Keratinocyte (primary cell): ENCODE measurements around the gene EBF3. TPM values are rescaled to one million over a fixed set of nuclear protein-coding genes. Genes with fewer than 3 reads are reported as not detected.

Source experiments
- DNase-seq: peaks from one replicate; pipeline ENCODE4 v3.0.0-alpha.2; 2011; ENCODE audit warnings: low read depth, missing footprints, low spot score
- FAIRE-seq: peaks from 2 replicates; lab custom pipeline; 2011; peaks lifted over from hg19 to GRCh38; lab: Jason Lieb, UNC
- H2AFZ ChIP-seq: 2 replicates; pipeline ENCODE4 v1.6.0; 2012; ENCODE audit warnings: low read length, control low read depth, inconsistent platforms; ENCODE audit not compliant: control insufficient read depth
- H3K27ac ChIP-seq: 2 replicates; pipeline ENCODE4 v1.5.1; 2011; ENCODE audit warnings: low read length; ENCODE audit not compliant: control insufficient read depth, insufficient read depth
- H3K27me3 ChIP-seq: 3 replicates; pipeline ENCODE4 v1.6.0; 2011; ENCODE audit warnings: low read length; ENCODE audit not compliant: control insufficient read depth, insufficient read depth; ENCODE audit errors: extremely low read depth
- H3K36me3 ChIP-seq, 2 experiments: 2 replicates in 1 of 2; 3 replicates in 1 of 2; pipeline ENCODE4 v1.5.1; 2011; ENCODE audit warnings: low read length in 2 of 2, mild to moderate bottlenecking in 1 of 2; ENCODE audit not compliant: control insufficient read depth in 2 of 2, insufficient read depth in 2 of 2; ENCODE audit errors: extremely low read depth in 1 of 2
- H3K4me1 ChIP-seq: 3 replicates; pipeline ENCODE4 v1.5.1; 2011; ENCODE audit warnings: low read length; ENCODE audit not compliant: control insufficient read depth, insufficient read depth; ENCODE audit errors: extremely low read depth
- H3K4me2 ChIP-seq: 3 replicates; pipeline ENCODE4 v1.6.0; 2011; ENCODE audit warnings: low read depth, low read length; ENCODE audit not compliant: control insufficient read depth, insufficient read depth; ENCODE audit errors: extremely low read depth
- H3K4me3 ChIP-seq, 3 experiments: fragments of 200-600 bp in 1 of 3; sonication (generic) in 1 of 3; 2 replicates in 2 of 3; 3 replicates in 1 of 3; pipeline ENCODE4 v1.5.1; 2011 to 2016; ENCODE audit warnings: low read length in 3 of 3, mild to moderate bottlenecking in 3 of 3, control low read depth in 2 of 3, inconsistent platforms in 1 of 3, low read depth in 1 of 3, mixed read lengths in 1 of 3, mixed run types in 1 of 3, moderate library complexity in 1 of 3; ENCODE audit not compliant: control insufficient read depth in 2 of 3, insufficient read depth in 2 of 3; ENCODE audit errors: extremely low read depth in 1 of 3
- H3K79me2 ChIP-seq: 2 replicates; pipeline ENCODE4 v1.6.0; 2012; ENCODE audit warnings: low read length; ENCODE audit not compliant: control insufficient read depth, insufficient read depth
- H3K9ac ChIP-seq: 3 replicates; pipeline ENCODE4 v1.6.0; 2011; ENCODE audit warnings: low read length; ENCODE audit not compliant: control insufficient read depth, insufficient read depth; ENCODE audit errors: extremely low read depth
- H3K9me1 ChIP-seq: 3 replicates; pipeline ENCODE4 v1.6.0; 2011; ENCODE audit warnings: low read length; ENCODE audit not compliant: control insufficient read depth, insufficient read depth; ENCODE audit errors: extremely low read depth
- H3K9me3 ChIP-seq: 2 replicates; pipeline ENCODE4 v1.5.1; 2012; ENCODE audit warnings: low read depth, low read length; ENCODE audit not compliant: control insufficient read depth
- H4K20me1 ChIP-seq: 3 replicates; pipeline ENCODE4 v1.6.0; 2011; ENCODE audit warnings: low read length; ENCODE audit not compliant: control insufficient read depth, insufficient read depth; ENCODE audit errors: extremely low read depth
- EZH2 ChIP-seq: IDR thresholded peaks from one replicate; pipeline ENCODE4 v1.6.1; 2012; ENCODE audit warnings: inconsistent platforms, mild to moderate bottlenecking, low read length, moderate library complexity
- dilution Hi-C: fragments of 300-500 bp; cut with MboI; formaldehyde crosslinking; loops from one replicate; pipeline ENCODE4 v1.7.0; 2020; ENCODE audit warnings: low sequenced_read_pairs; ENCODE audit not compliant: extremely low pct_ligation_motif_present
- polyA plus RNA-seq, 5 experiments: library from polyadenylated mRNA; depleted of rRNA in 3 of 5; stranded (reverse) in 3 of 5; stranded (forward) in 1 of 5; unstranded in 1 of 5; fragments of >200 nt; gene quantifications; 1 replicate in 1 of 5; 2 replicates in 3 of 5; 3 replicates in 1 of 5; pipeline versions ENCODE4 v1.2.1 to v1.2.3, GENCODE V29; 2011 to 2012; ENCODE audit warnings: missing spikeins in 2 of 5, low read depth in 1 of 5, low replicate concordance in 1 of 5
- TF ChIP-seq, protein P1 (sequence below), 3 experiments: IDR thresholded peaks in 1 of 3; conservative IDR thresholded peaks in 1 of 3; optimal IDR thresholded peaks in 1 of 3; 2 replicates in 2 of 3; 3 replicates in 1 of 3; pipeline versions ENCODE3 to v1.5.1; 2011; ENCODE audit warnings: low read length in 3 of 3, mild to moderate bottlenecking in 3 of 3, moderate library complexity in 2 of 3, control low read depth in 1 of 3, inconsistent platforms in 1 of 3; ENCODE audit not compliant: insufficient read depth in 2 of 3; ENCODE audit errors: extremely low read depth in 1 of 3

EBF3 gene
- polyA plus RNA-seq, 1 donor (not counting 4 experiments of a cell fraction or from before 2014, with no cell fraction given) = not detected

GRCh38 chr10:129908406-129908805 is 55.7 kb downstream of the EBF3 start:
- H3K36me3 ChIP-seq = no peaks in the 10 kb centered on the region
- TF ChIP-seq, protein P1, sequence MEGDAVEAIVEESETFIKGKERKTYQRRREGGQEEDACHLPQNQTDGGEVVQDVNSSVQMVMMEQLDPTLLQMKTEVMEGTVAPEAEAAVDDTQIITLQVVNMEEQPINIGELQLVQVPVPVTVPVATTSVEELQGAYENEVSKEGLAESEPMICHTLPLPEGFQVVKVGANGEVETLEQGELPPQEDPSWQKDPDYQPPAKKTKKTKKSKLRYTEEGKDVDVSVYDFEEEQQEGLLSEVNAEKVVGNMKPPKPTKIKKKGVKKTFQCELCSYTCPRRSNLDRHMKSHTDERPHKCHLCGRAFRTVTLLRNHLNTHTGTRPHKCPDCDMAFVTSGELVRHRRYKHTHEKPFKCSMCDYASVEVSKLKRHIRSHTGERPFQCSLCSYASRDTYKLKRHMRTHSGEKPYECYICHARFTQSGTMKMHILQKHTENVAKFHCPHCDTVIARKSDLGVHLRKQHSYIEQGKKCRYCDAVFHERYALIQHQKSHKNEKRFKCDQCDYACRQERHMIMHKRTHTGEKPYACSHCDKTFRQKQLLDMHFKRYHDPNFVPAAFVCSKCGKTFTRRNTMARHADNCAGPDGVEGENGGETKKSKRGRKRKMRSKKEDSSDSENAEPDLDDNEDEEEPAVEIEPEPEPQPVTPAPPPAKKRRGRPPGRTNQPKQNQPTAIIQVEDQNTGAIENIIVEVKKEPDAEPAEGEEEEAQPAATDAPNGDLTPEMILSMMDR (optimal IDR thresholded peaks at IDR 0.05 in 1 of 3, IDR thresholded peaks at IDR 0.05 in 1 of 3, conservative IDR thresholded peaks at IDR 0.05 in 1 of 3; ENCODE audit: extremely low read depth in 1 of 3, insufficient read depth in 2 of 3, low read length in 3 of 3) = no peak
- TF ChIP-seq EZH2 = no peak
- H3K9ac ChIP-seq = no peak overlapping the region
- dilution Hi-C loops = no loop called here
- no peaks in the 10 kb centered on the region for H3K4me1 ChIP-seq
- FAIRE-seq (no peak), DNase-seq (no peak)
- H4K20me1 ChIP-seq = no peaks in the 10 kb centered on the region
- no peaks in the 10 kb centered on the region for H3K9me3 ChIP-seq
- H3K4me3 ChIP-seq = no peak overlapping the region
- no peaks in the 10 kb centered on the region for H3K79me2 ChIP-seq
- H3K27ac ChIP-seq = no peak overlapping the region
- no peak overlapping the region for H2AFZ ChIP-seq
- no peaks in the 10 kb centered on the region for H3K9me1 ChIP-seq
- no peaks in the 10 kb centered on the region for H3K27me3 ChIP-seq
- no peak overlapping the region for H3K4me2 ChIP-seq

DNA sequence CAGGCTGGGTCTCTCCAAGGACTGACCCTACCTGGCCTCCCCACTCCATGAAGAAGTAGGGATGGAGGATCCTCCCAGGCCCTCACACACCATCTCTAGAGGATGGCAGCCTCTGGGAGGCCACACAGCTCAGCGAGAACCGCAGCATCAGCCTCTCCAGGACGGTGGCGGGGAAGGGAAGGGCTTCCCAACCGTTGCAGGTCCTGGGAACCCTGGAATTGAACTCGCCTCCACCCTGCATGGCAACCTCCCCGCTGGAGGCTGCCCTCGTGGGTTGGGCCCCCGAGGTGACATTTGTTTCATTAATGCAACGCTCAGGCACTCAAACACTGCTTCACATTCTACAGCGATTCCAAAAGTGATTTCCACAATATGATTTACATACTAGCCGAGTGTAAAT is 58.5 kb downstream of the EBF3 start:
- H2AFZ ChIP-seq = no peak overlapping the region
- no peak overlapping the region for H3K9ac ChIP-seq
- no peak for FAIRE-seq
- DNase-seq = no peak
- no peak overlapping the region for H3K4me3 ChIP-seq
- H3K9me1 ChIP-seq = no peaks in the 10 kb centered on the region
- no peaks in the 10 kb centered on the region for H3K4me1 ChIP-seq
- H4K20me1 ChIP-seq = no peaks in the 10 kb centered on the region
- no peaks in the 10 kb centered on the region for H3K27me3 ChIP-seq
- H3K4me2 ChIP-seq = no peak overlapping the region
- no peaks in the 10 kb centered on the region for H3K9me3 ChIP-seq
- dilution Hi-C loops = no loop called here
- no peak for TF ChIP-seq EZH2
- TF ChIP-seq, protein P1 (optimal IDR thresholded peaks at IDR 0.05 in 1 of 3, IDR thresholded peaks at IDR 0.05 in 1 of 3, conservative IDR thresholded peaks at IDR 0.05 in 1 of 3; ENCODE audit: extremely low read depth in 1 of 3, insufficient read depth in 2 of 3, low read length in 3 of 3) = no peak
- no peaks in the 10 kb centered on the region for H3K36me3 ChIP-seq
- no peak overlapping the region for H3K27ac ChIP-seq
- no peaks in the 10 kb centered on the region for H3K79me2 ChIP-seq
